ENCODE measurements around the gene STK32B.

DNA sequence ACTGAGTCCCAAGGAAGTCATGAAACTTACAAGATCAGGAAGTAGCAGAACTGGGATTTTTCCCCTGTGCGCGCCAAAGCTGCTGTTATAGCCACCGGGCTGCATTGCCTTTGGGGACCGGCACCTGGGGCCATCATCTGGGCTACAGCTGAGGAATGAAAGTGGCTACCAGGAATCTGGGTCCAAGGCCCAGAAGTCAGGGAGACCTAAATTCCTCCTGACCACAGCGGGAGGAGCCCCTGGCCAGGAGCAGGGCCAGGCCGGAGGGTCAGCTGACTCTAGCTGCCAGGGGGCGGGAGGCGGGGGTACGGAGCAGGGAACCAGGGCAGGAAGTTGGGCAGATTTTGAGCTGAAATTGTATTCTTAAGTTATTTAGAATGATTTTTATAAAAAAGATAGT lies 414.7 kb downstream of the STK32B start:
- no peak for TF ChIP-seq EZH2 (IDR thresholded peaks at IDR 0.05; ENCODE audit: low read depth, low read length, severe bottlenecking)
- TF ChIP-seq, protein P1, sequence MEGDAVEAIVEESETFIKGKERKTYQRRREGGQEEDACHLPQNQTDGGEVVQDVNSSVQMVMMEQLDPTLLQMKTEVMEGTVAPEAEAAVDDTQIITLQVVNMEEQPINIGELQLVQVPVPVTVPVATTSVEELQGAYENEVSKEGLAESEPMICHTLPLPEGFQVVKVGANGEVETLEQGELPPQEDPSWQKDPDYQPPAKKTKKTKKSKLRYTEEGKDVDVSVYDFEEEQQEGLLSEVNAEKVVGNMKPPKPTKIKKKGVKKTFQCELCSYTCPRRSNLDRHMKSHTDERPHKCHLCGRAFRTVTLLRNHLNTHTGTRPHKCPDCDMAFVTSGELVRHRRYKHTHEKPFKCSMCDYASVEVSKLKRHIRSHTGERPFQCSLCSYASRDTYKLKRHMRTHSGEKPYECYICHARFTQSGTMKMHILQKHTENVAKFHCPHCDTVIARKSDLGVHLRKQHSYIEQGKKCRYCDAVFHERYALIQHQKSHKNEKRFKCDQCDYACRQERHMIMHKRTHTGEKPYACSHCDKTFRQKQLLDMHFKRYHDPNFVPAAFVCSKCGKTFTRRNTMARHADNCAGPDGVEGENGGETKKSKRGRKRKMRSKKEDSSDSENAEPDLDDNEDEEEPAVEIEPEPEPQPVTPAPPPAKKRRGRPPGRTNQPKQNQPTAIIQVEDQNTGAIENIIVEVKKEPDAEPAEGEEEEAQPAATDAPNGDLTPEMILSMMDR (IDR thresholded peaks at IDR 0.05; ENCODE audit: control extremely low read depth in 1 of 3, insufficient read depth in 1 of 3, low read depth in 1 of 3, low read length in 3 of 3): no peak
- TF ChIP-seq CHD1 (IDR thresholded peaks at IDR 0.05; ENCODE audit: low read depth, low read length): no peak
- no peak for TF ChIP-seq SP2 (IDR thresholded peaks at IDR 0.05; ENCODE audit: low read length)
- no peak for TF ChIP-seq ZNF274 (IDR thresholded peaks at IDR 0.05; ENCODE audit: borderline replicate concordance, extremely low read depth, low read length)
- TF ChIP-seq POU5F1 (IDR thresholded peaks at IDR 0.05; ENCODE audit: low read depth, low read length): no peak
- TF ChIP-seq POLR2A (IDR thresholded peaks at IDR 0.05; ENCODE audit: control extremely low read depth in 1 of 2, low read depth in 2 of 2, low read length in 2 of 2): no peak
- TF ChIP-seq TBP (IDR thresholded peaks at IDR 0.05; ENCODE audit: low read depth, low read length): no peak
- TF ChIP-seq JUND (IDR thresholded peaks at IDR 0.05; ENCODE audit: low read length): no peak
- TF ChIP-seq SUZ12 (IDR thresholded peaks at IDR 0.05; ENCODE audit: low read length): no peak
- TF ChIP-seq TAF7 (optimal IDR thresholded peaks at IDR 0.05; ENCODE audit: borderline replicate concordance, low read depth, low read length): no peak

Data from H1 (cell line).